K562 (cell line): ENCODE data around the gene FOXN3. TPM values are rescaled to one million over a fixed set of nuclear protein-coding genes. Genes with fewer than 3 reads are reported as not detected.

ENCODE experiments used
- CTBP1 ChIP-seq: fragments of 450-650 bp; IDR thresholded peaks from 2 replicates; pipeline ENCODE4 v1.6.1; 2016; ENCODE audit warnings: borderline replicate concordance
- CXXC5 ChIP-seq: fragments of 250-450 bp; sonication (Bioruptor Pico); IDR thresholded peaks from 2 replicates; pipeline ENCODE4 v1.8.0; 2022; ENCODE audit warnings: inconsistent platforms, mild to moderate bottlenecking, moderate library complexity
- DPF2 ChIP-seq: fragments of 450-650 bp; IDR thresholded peaks from 2 replicates; pipeline ENCODE4 v1.6.1; 2016
- FOSL1 ChIP-seq: fragments of 200-800 bp; sonication (Bioruptor generic); conservative IDR thresholded peaks from 2 replicates; pipeline ENCODE4 v1.6.1; 2016; ENCODE audit warnings: missing genetic modification characterization, missing compliant biosample characterization
- HDAC2 ChIP-seq: fragments of 450-650 bp; IDR thresholded peaks from 2 replicates; pipeline ENCODE4 v1.6.1; 2016; ENCODE audit warnings: mild to moderate bottlenecking
- HLTF ChIP-seq: fragments of 450-650 bp; IDR thresholded peaks from 2 replicates; pipeline ENCODE4 v1.6.1; 2016
- JUND ChIP-seq, 2 experiments: IDR thresholded peaks; 2 replicates in 1 of 2; 3 replicates in 1 of 2; pipeline ENCODE4 v1.6.1; 2011; ENCODE audit warnings: borderline replicate concordance in 2 of 2, low read depth in 2 of 2, low read length in 2 of 2, improper control_type of control experiment in 1 of 2, missing biosample characterization in 1 of 2, missing genetic modification characterization in 1 of 2, missing genetic modification reagents in 1 of 2
- KLF16 ChIP-seq: IDR thresholded peaks from 2 replicates; pipeline ENCODE4 v1.6.1; 2016; ENCODE audit warnings: antibody characterized with exemption
- L3MBTL2 ChIP-seq: fragments of 450-650 bp; IDR thresholded peaks from 2 replicates; pipeline ENCODE4 v1.6.1; 2016; ENCODE audit warnings: mild to moderate bottlenecking, moderate library complexity
- MEF2A ChIP-seq: IDR thresholded peaks from 2 replicates; pipeline ENCODE4 v1.6.1; 2011; ENCODE audit warnings: low read depth, mild to moderate bottlenecking, low read length, moderate library complexity; ENCODE audit not compliant: control insufficient read depth
- MTA3 ChIP-seq: fragments of 450-650 bp; formaldehyde crosslinking; IDR thresholded peaks from 2 replicates; pipeline ENCODE4 v1.6.1; 2017; ENCODE audit warnings: mild to moderate bottlenecking, borderline replicate concordance
- NFIC ChIP-seq: fragments of 450-650 bp; IDR thresholded peaks from 2 replicates; pipeline ENCODE4 v1.6.1; 2017; ENCODE audit warnings: mild to moderate bottlenecking, inconsistent platforms
- PURB ChIP-seq: sonication (generic); formaldehyde crosslinking; IDR thresholded peaks from 2 replicates; pipeline ENCODE4 v1.9.0; 2021; ENCODE audit warnings: low read depth, mild to moderate bottlenecking, missing genetic modification reagents
- RNF2 ChIP-seq: sonication (generic); IDR thresholded peaks from 2 replicates; pipeline ENCODE4 v1.6.1; 2016
- SRF ChIP-seq, 2 experiments: fragments of 250-450, 450-650 bp in 1 of 2; sonication (Bioruptor Pico) in 1 of 2; sonication (generic) in 1 of 2; formaldehyde crosslinking; IDR thresholded peaks; 2 replicates each; pipeline versions ENCODE4 v1.5.0 to v1.5.1; 2020 to 2022; ENCODE audit warnings: mild to moderate bottlenecking in 1 of 2, missing genetic modification reagents in 1 of 2
- ZNF830 ChIP-seq: fragments of 250-450 bp; sonication (Bioruptor Pico); IDR thresholded peaks from 2 replicates; pipeline ENCODE4 v1.5.0; 2021; ENCODE audit warnings: mild to moderate bottlenecking
- polyA plus RNA-seq, 8 experiments: library from polyadenylated mRNA; depleted of rRNA in 4 of 8; stranded (reverse) in 5 of 8; unstranded in 3 of 8; fragments of >200 nt; fragmentation: Nextera tagmentation in 2 of 8; fragmentation: Illumina TruSeq in 1 of 8; extraction: Ambion mirVana in 2 of 8; extraction: Trizol in 1 of 8; gene quantifications; 2 replicates each; pipeline versions ENCODE4 v1.2.1 to v1.2.3, GENCODE V29; 2011 to 2014; ENCODE audit warnings: inconsistent platforms in 1 of 8, missing spikeins in 1 of 8
- total RNA-seq, 7 experiments: library from RNA; depleted of rRNA in 6 of 7; stranded (reverse); fragments of >200 nt in 6 of 7; fragmentation: Illumina TruSeq in 2 of 7; extraction: Trizol in 2 of 7; gene quantifications; 2 replicates each; pipeline versions ENCODE4 v1.2.1 to v1.2.3, GENCODE V29; 2011 to 2021; ENCODE audit warnings: low replicate concordance in 1 of 7
- TF ChIP-seq, protein P1 (sequence below): fragments of 450-650 bp; IDR thresholded peaks from 2 replicates; pipeline ENCODE4 v1.6.1; 2018; ENCODE audit warnings: mild to moderate bottlenecking, low read depth; ENCODE audit not compliant: partially characterized antibody
- TF ChIP-seq, protein P2 (sequence below): fragments of 250-450 bp; sonication (Bioruptor Pico); IDR thresholded peaks from 2 replicates; pipeline ENCODE4 v1.4.0; 2020; ENCODE audit warnings: borderline replicate concordance

The FOXN3 gene
- total and polyA plus RNA-seq, 9 of the 15 experiments (the other 6 are each of a cell fraction or from before 2014, with no cell fraction given), result 0.07 to 1.3 (median 0.40) TPM

DNA sequence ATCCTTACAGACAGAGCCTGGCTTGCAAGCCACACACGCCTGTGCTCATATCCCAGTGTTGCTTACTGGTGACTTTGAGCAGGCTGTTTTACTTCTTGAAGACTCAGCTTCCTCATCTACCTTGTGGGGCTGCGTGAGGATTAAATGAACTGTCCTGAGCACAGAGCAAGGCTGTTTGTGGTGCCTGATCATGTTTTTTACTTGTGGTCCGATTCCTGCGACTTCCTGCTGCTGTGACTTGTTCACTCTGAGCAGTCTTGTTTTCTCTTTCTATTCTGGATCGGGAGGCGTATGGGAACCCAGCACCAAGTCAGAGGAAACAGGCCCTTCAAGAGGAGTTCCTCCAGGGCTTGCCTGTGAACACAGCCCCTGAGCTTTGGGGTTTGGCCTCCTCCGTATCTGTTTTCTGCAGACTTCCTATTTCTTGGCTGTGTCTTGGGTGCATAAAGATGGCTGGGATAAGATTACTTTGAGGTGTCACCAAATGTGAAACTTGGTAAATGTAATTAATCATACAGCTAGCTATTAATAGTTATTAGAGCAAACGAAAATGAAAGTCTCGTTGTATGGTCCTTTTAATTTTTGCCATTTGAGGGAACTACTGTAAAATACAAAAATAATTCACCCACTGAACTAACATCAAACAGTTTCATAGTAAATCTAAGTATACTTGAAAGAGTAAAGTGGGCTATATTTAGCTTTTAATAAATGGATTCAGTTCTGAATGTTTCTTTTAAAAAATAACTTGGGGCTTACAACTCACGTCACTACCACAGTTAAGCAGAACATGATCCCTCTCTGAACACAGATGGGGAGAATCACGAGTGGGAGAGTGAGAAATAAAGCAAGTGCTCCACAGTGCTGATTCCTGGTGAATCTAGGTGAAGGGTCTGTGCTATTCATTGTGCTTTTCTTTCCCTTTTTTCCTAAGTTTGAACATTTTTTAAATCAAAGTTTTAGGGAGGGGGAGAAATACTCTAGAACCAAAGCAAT, 251.5 kb downstream of the FOXN3 start (continued):
- TF ChIP-seq, protein P1, sequence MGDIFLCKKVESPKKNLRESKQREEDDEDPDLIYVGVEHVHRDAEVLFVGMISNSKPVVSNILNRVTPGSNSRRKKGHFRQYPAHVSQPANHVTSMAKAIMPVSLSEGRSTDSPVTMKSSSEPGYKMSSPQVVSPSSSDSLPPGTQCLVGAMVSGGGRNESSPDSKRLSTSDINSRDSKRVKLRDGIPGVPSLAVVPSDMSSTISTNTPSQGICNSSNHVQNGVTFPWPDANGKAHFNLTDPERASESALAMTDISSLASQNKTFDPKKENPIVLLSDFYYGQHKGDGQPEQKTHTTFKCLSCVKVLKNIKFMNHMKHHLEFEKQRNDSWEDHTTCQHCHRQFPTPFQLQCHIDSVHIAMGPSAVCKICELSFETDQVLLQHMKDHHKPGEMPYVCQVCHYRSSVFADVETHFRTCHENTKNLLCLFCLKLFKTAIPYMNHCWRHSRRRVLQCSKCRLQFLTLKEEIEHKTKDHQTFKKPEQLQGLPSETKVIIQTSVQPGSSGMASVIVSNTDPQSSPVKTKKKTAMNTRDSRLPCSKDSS, result no peak
- TF ChIP-seq SRF (CRISPR knock-in tag; IDR thresholded peaks at IDR 0.05) (no peak), FOSL1 (tag) (peak; percentile 29; the same call in 1 of the 2 replicates), HDAC2 (no peak), JUND (IDR thresholded peaks at IDR 0.05; ENCODE audit: borderline replicate concordance, low read depth, low read length) (peak; percentile 54), JUND (tag; IDR thresholded peaks at IDR 0.05; ENCODE audit: borderline replicate concordance, low read depth, low read length) (peak; percentile 34; the same call in 1 of the 3 replicates), NFIC (peak; percentile 48; the same call in 1 of the 2 replicates), MEF2A (peak; percentile 79), ZNF830 (no peak), CXXC5 (peak; percentile 27; the same call in 1 of the 2 replicates), PURB (CRISPR knock-in tag) (no peak), L3MBTL2 (peak; percentile 43; the same call in 1 of the 2 replicates), DPF2 (peak; percentile 95), KLF16 (peak; percentile 79), HLTF (no peak), CTBP1 (no peak), RNF2 (peak; percentile 78), MTA3 (no peak)
- TF ChIP-seq, protein P2, sequence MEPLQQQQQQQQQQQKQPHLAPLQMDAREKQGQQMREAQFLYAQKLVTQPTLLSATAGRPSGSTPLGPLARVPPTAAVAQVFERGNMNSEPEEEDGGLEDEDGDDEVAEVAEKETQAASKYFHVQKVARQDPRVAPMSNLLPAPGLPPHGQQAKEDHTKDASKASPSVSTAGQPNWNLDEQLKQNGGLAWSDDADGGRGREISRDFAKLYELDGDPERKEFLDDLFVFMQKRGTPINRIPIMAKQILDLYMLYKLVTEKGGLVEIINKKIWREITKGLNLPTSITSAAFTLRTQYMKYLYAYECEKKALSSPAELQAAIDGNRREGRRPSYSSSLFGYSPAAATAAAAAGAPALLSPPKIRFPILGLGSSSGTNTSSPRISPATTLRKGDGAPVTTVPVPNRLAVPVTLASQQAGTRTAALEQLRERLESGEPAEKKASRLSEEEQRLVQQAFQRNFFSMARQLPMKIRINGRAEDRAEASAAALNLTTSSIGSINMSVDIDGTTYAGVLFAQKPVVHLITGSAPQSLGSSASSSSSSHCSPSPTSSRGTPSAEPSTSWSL, result no peak
